H7 (cell line): ENCODE data around the gene SAMD11. TPM values are rescaled to one million over a fixed set of nuclear protein-coding genes. Genes with fewer than 3 reads are reported as not detected.

Experiments used
- DNase-seq: peaks from one replicate; pipeline ENCODE4 v3.0.0; 2012
- H3K27me3 ChIP-seq: 2 replicates; pipeline ENCODE4 v1.6.0; 2011; ENCODE audit warnings: mild to moderate bottlenecking, low read length; ENCODE audit not compliant: control insufficient read depth, insufficient read depth
- H3K36me3 ChIP-seq: replicated peaks from 2 replicates; pipeline ENCODE4 v1.5.1; 2011; ENCODE audit warnings: low read length; ENCODE audit not compliant: control insufficient read depth, insufficient read depth
- H3K4me3 ChIP-seq: 2 replicates; pipeline ENCODE4 v1.5.1; 2011; ENCODE audit warnings: low read depth, mild to moderate bottlenecking, control low read depth, low read length, moderate library complexity; ENCODE audit not compliant: insufficient read depth
- total RNA-seq: library from RNA; depleted of rRNA; stranded (reverse); fragments of >200 nt; shearing (Covaris generic); gene quantifications from 2 replicates; pipeline ENCODE4 v1.2.3, GENCODE V29; 2014

The SAMD11 gene
- total RNA-seq, 1 experiment from 2014 or later: 14.8 TPM

GRCh38 chr1:918843-919242 is 4.9 kb upstream of the SAMD11 start:
- no peak for DNase-seq
- no peaks in the 10 kb centered on the region for H3K36me3 ChIP-seq
- peaks cover 68% of the 10 kb centered on the region for H3K27me3 ChIP-seq
- H3K4me3 ChIP-seq: no peak overlapping the region

- no peak overlapping the region for H3K4me3 ChIP-seq
- H3K36me3 ChIP-seq: no peaks in the 10 kb centered on the region
- H3K27me3 ChIP-seq: peaks cover 70% of the 10 kb centered on the region
- no peak for DNase-seq
Measured at GRCh38 chr1:919271-919872, 4.4 kb upstream of the SAMD11 start.

- no peaks in the 10 kb centered on the region for H3K36me3 ChIP-seq
- no peak for DNase-seq
- H3K27me3 ChIP-seq: peaks cover 76% of the 10 kb centered on the region
- H3K4me3 ChIP-seq: no peak overlapping the region
Measured at GRCh38 chr1:920010-920409, 3.7 kb upstream of the SAMD11 start.

DNA sequence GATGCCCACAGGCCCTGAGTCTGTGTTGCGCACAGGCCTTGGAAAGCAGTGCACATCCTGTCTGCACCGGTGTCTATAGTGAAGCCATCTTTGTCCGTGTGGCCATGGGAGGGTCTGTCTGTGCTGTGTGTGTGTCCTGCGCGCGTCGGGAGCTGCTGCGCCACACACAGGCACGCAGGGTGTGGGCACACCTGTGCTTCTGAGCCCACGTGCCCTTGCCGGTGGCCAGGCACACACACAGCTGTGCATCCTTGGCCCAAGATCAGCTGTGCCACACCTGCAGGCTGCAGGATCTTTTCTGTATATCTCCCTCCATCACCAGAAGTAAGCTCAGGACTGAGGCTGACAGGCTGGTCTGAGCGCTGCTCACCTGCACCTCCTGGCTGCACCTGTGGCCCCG is 3.2 kb upstream of the SAMD11 start:
- no peak overlapping the region for H3K4me3 ChIP-seq
- H3K27me3 ChIP-seq: peaks cover 78% of the 10 kb centered on the region
- H3K36me3 ChIP-seq: no peaks in the 10 kb centered on the region
- no peak for DNase-seq

DNA sequence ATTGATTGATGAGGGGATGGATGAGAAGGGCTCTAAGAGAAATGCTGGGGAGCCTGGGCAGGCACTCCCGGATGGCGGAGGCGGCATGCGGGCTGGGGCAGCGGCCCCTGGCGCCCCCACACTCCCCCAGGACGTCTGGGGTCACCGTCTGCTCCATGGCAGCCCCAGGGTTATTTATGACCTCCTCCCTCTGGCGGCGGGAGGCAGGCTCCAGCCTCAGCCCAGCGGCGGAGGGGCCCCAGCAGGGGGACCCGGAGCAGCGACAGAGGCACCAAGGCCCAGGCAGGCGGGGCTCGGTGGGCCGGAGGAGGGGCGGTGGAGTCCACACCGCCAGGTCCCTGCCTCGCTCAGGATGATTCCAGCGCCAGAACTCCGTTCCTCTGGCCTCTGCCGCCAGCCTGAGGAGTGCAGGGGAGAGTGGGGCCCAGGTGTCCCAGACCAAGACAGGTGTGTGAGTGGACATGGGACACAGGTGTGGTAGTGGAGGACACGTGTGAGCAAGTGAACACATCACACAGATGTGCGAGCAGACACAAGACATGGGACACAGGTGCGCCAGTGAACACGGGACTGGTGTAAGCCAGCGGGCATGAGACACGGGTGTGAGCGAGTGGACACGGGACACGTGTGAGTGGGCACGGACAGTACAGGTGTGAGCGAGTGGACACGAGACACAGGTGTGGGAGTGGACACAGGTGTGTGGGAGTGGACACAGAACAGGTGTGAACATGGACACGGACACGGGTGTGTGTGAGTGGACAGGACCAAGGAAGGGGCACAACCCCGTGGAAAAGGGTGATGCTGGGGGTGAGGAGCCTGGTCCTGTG is 2.5 kb upstream of the SAMD11 start:
- Histone ChIP-seq H3K27me3 (peaks cover 78% of the 10 kb centered on the region), H3K4me3 (no peak overlapping the region), H3K36me3 (no peaks in the 10 kb centered on the region)
- peak; percentile 98 for DNase-seq

DNA sequence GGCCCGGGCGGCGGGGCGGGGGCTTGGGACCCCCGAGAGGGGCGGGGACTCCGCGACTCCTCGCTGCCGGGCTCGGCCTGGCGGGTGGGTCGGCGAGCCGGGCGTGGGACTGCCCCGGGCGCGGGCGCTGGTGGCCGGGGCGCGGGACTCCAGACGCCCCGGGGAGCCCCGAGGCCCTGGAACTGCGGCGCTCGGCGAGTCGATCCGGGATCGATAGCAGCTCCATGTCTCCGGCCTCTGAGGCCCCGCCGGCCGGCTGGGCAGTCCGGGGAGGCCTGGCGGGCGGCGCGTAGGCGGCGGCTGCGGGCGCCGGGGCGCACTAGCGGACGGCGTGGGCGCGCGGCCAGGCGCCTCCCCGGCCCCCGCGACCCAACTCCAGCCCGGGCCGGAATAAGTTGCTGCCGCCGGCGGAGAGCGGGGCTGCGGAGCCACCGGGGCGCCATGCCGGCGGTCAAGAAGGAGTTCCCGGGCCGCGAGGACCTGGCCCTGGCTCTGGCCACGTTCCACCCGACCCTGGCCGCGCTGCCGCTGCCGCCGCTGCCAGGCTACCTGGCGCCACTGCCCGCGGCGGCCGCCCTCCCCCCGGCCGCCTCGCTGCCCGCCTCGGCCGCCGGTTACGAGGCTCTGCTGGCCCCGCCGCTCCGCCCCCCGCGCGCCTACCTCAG is 400 bp downstream of the SAMD11 start:
- Histone ChIP-seq H3K36me3 (no peaks in the 10 kb centered on the region), H3K27me3 (peaks cover 92% of the 10 kb centered on the region), H3K4me3 (peak overlapping the region; percentile 43)
- peak; percentile 84 for DNase-seq

DNA sequence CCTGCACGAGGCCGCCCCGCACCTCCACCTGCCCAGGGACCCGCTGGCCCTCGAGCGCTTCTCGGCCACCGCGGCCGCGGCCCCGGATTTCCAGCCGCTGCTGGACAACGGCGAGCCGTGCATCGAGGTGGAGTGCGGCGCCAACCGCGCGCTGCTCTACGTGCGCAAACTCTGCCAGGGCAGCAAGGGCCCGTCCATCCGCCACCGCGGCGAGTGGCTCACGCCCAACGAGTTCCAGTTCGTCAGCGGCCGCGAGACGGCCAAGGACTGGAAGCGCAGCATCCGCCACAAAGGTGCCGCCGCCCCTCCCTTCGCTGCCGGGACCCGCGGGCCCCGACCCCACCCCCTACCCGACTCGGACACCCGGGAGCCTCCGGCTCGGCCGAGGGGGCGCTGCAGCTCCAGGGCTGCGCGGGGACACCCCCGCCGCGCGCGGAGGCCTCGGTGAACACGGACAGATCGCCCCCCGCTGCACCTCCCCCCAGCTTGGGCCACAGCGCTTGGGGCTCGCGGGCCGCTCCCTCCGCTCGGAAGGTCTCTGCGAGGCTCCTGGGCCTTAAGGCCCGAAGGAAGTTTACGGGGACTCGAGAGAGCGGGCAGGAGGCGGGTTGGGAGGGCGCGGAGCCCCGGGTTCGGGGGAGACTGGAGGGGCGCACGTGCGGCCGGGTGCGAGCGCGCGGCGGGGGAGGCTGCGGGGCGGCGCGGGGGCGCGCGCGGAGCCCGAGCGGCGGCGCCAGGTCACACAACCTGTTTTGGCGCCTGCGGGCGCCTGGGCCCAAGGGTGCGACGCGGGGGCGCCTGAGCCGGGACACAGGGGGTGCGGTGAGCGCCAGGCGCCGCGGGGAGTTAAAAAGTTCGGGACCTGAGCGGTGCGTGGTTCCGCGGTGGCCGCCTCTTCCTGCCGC is 1.2 kb downstream of the SAMD11 start:
- H3K27me3 ChIP-seq: peaks cover 92% of the 10 kb centered on the region
- peak; percentile 91 for DNase-seq
- no peaks in the 10 kb centered on the region for H3K36me3 ChIP-seq
- H3K4me3 ChIP-seq: peak overlapping the region; percentile 43

- H3K4me3 ChIP-seq: peak overlapping the region; percentile 31
- H3K36me3 ChIP-seq: no peaks in the 10 kb centered on the region
- H3K27me3 ChIP-seq: peaks cover 91% of the 10 kb centered on the region
- peak; percentile 88 for DNase-seq
Measured at GRCh38 chr1:925561-926421, 2.1 kb downstream of the SAMD11 start.

DNA sequence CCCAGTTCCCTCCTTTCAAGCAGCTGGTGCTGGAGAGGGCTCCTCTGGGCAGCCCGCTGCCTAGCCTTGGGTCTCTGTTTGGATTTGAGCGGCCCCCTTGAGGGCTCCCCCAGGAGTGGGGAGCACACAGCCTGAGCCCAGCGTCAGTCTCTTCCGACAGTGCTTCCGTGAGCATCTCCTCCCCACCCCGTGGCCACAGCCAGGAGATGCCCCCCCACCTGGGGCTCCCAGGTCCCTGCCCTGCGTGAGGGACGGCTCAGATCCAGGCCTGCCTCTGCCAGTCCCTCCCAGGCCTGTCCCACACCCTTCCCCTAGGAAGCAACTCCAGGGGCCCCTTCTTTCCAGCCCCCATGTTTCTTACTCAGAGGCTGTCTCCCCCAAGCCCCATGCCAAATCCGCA is 3.5 kb downstream of the SAMD11 start:
- Histone ChIP-seq H3K4me3 (no peak overlapping the region), H3K27me3 (peaks cover 86% of the 10 kb centered on the region), H3K36me3 (no peaks in the 10 kb centered on the region)
- no peak for DNase-seq

DNA sequence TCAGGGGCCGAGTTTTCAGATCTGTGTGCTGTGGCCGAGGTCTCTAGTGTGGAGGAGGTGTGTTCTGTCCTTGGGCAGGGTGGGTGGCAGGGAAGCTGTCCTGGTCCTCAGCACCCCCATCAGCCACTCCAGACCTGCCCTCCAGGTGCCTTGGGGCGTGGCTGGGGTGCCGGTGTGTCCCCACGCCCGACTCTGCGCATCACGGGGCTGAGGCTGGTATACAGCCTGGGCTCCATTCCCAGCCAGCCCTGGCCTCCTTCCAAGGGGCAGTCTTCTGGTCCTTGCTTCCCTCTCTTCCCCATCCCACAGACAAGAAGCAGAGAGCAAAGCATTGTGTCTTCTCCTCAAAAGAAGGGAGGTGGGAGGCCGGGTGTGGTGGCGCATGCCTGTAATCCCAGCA is 4.0 kb downstream of the SAMD11 start:
- H3K36me3 ChIP-seq: no peaks in the 10 kb centered on the region
- no peak for DNase-seq
- H3K27me3 ChIP-seq: peaks cover 83% of the 10 kb centered on the region
- no peak overlapping the region for H3K4me3 ChIP-seq

- Histone ChIP-seq H3K36me3 (no peaks in the 10 kb centered on the region), H3K4me3 (no peak overlapping the region), H3K27me3 (peaks cover 81% of the 10 kb centered on the region)
- peak; percentile 77 for DNase-seq
Measured at GRCh38 chr1:928825-929661, 5.3 kb downstream of the SAMD11 start.

GRCh38 chr1:929712-930632 is 6.2 kb downstream of the SAMD11 start:
- Histone ChIP-seq H3K4me3 (no peak overlapping the region), H3K36me3 (no peaks in the 10 kb centered on the region), H3K27me3 (peaks cover 74% of the 10 kb centered on the region)
- DNase-seq: no peak
